CD14-positive monocyte (primary cell): ENCODE measurements around the gene COPS6. TPM values are rescaled to one million over a fixed set of nuclear protein-coding genes. Genes with fewer than 3 reads are reported as not detected.

Experiments used
- DNase-seq, 3 donors: peaks; one replicate each; pipeline ENCODE4 v3.0.0-alpha.2; 2011 to 2022
- H2AFZ ChIP-seq: 2 replicates; pipeline ENCODE4 v1.6.0; 2012; ENCODE audit warnings: mild to moderate bottlenecking, low read depth, low read length, inconsistent platforms; ENCODE audit not compliant: insufficient read depth, poor library complexity, severe bottlenecking
- H3K27ac ChIP-seq, 2 donors: 1 replicate in 1 of 2; 2 replicates in 1 of 2; pipeline ENCODE4 v1.5.1; 2012 to 2013; ENCODE audit warnings: low read length in 2 of 2, control low read depth in 1 of 2, inconsistent platforms in 1 of 2, low read depth in 1 of 2, mild to moderate bottlenecking in 1 of 2
- H3K27me3 ChIP-seq, 2 donors: one replicate each; pipeline versions ENCODE4 v1.6.0 to v1.6.1; 2011 to 2013; ENCODE audit warnings: low read length in 2 of 2; ENCODE audit not compliant: control insufficient read depth in 2 of 2, insufficient read depth in 2 of 2
- H3K36me3 ChIP-seq, 2 donors: replicated peaks in 1 of 2; 1 replicate in 1 of 2; 2 replicates in 1 of 2; pipeline versions ENCODE4 v1.5.1 to v1.6.1; 2012 to 2013; ENCODE audit warnings: low read length in 2 of 2, control low read depth in 1 of 2, inconsistent platforms in 1 of 2, mild to moderate bottlenecking in 1 of 2; ENCODE audit not compliant: insufficient read depth in 2 of 2, control insufficient read depth in 1 of 2
- H3K4me1 ChIP-seq, 2 donors: 1 replicate in 1 of 2; 2 replicates in 1 of 2; pipeline versions ENCODE4 v1.5.1 to v1.6.1; 2012 to 2013; ENCODE audit warnings: low read length in 2 of 2, control low read depth in 1 of 2, inconsistent platforms in 1 of 2, mild to moderate bottlenecking in 1 of 2, moderate library complexity in 1 of 2; ENCODE audit not compliant: insufficient read depth in 2 of 2, control insufficient read depth in 1 of 2
- H3K4me2 ChIP-seq: replicated peaks from 2 replicates; pipeline ENCODE3; 2012; ENCODE audit warnings: low read length, moderate library complexity, mild to moderate bottlenecking; ENCODE audit not compliant: poor library complexity, severe bottlenecking; ENCODE audit errors: extremely low read depth
- H3K4me3 ChIP-seq, 3 experiments: fragments of 200-600 bp in 1 of 3; sonication (generic) in 1 of 3; replicated peaks in 1 of 3; 1 replicate in 2 of 3; 2 replicates in 1 of 3; pipeline ENCODE4 v1.5.1; 2011 to 2013; ENCODE audit warnings: low read length in 3 of 3, mild to moderate bottlenecking in 3 of 3, control low read depth in 2 of 3, low read depth in 2 of 3, inconsistent platforms in 1 of 3, moderate library complexity in 1 of 3
- H3K79me2 ChIP-seq: 2 replicates; pipeline ENCODE4 v1.6.0; 2012; ENCODE audit warnings: mild to moderate bottlenecking, control low read depth, inconsistent platforms, low read length, moderate library complexity; ENCODE audit not compliant: insufficient read depth
- H3K9ac ChIP-seq: 2 replicates; pipeline ENCODE4 v1.6.0; 2017; ENCODE audit warnings: low read length, mild to moderate bottlenecking; ENCODE audit not compliant: insufficient read depth, poor library complexity, severe bottlenecking
- H3K9me3 ChIP-seq, 2 donors: replicated peaks in 1 of 2; 1 replicate in 1 of 2; 2 replicates in 1 of 2; pipeline versions ENCODE4 v1.5.1 to v1.6.1; 2012 to 2013; ENCODE audit warnings: low read length in 2 of 2, control low read depth in 1 of 2; ENCODE audit not compliant: control insufficient read depth in 1 of 2, insufficient read depth in 1 of 2
- H4K20me1 ChIP-seq: 2 replicates; pipeline ENCODE4 v1.6.0; 2012; ENCODE audit warnings: mild to moderate bottlenecking, low read length, control low read depth, moderate library complexity; ENCODE audit not compliant: insufficient read depth
- H3K27ac Mint-ChIP-seq, 7 donors: one replicate each; pipeline ENCODE4 v1.8.0; 2020; ENCODE audit warnings: mild to moderate bottlenecking in 7 of 7, mixed read lengths in 7 of 7, moderate library complexity in 6 of 7, inconsistent platforms in 2 of 7
- H3K27me3 Mint-ChIP-seq, 3 donors: one replicate each; pipeline ENCODE4 v1.8.0; 2021 to 2022; ENCODE audit warnings: low read depth in 3 of 3, mild to moderate bottlenecking in 3 of 3, mixed read lengths in 3 of 3, moderate library complexity in 3 of 3, inconsistent platforms in 1 of 3
- H3K36me3 Mint-ChIP-seq, 2 donors: one replicate each; pipeline ENCODE4 v1.8.0; 2020; ENCODE audit warnings: mixed read lengths in 2 of 2, inconsistent platforms in 1 of 2, mild to moderate bottlenecking in 1 of 2
- H3K4me1 Mint-ChIP-seq: one replicate; pipeline ENCODE4 v1.8.0; 2020; ENCODE audit warnings: mild to moderate bottlenecking, mixed read lengths
- H3K4me3 Mint-ChIP-seq, 2 donors: one replicate each; pipeline ENCODE4 v1.8.0; 2020; ENCODE audit warnings: mild to moderate bottlenecking in 2 of 2, mixed read lengths in 2 of 2, moderate library complexity in 1 of 2
- H3K9me3 Mint-ChIP-seq, 7 donors: one replicate each; pipeline ENCODE4 v1.8.0; 2020 to 2022; ENCODE audit warnings: mixed read lengths in 7 of 7, mild to moderate bottlenecking in 6 of 7, moderate library complexity in 6 of 7, inconsistent platforms in 2 of 7
- WGBS: methylation state at CpG from one replicate; pipeline ENCODE4 v1.1.5; 2013; ENCODE audit warnings: missing lambda C conversion rate; ENCODE audit not compliant: insufficient coverage; 5-methylcytosine and 5-hydroxymethylcytosine counted together
- intact Hi-C, 2 donors: fragments of 100-400 bp; cut with micrococcal nuclease; formaldehyde crosslinking; loops; one replicate each; pipeline versions ENCODE4 v1.15.0 to v1.15.1; 2023
- polyA plus RNA-seq, 3 donors: library from polyadenylated mRNA; depleted of rRNA in 1 of 3; unstranded in 2 of 3; stranded (reverse) in 1 of 3; fragments of 300-500 nt in 2 of 3; fragments of >200 nt in 1 of 3; fragmentation: Illumina TruSeq in 2 of 3; gene quantifications; 1 replicate in 2 of 3; 2 replicates in 1 of 3; pipeline ENCODE4 v1.2.3, GENCODE V29; 2012 to 2021
- TF ChIP-seq, protein P1 (sequence below): fragments of 200-600 bp; IDR thresholded peaks from one replicate; pipeline ENCODE4 v1.8.0; 2022; ENCODE audit warnings: antibody characterized with exemption, mild to moderate bottlenecking

The COPS6 gene
- polyA plus RNA-seq, 3 donors: 77.1 to 119 (median 109) TPM

DNA sequence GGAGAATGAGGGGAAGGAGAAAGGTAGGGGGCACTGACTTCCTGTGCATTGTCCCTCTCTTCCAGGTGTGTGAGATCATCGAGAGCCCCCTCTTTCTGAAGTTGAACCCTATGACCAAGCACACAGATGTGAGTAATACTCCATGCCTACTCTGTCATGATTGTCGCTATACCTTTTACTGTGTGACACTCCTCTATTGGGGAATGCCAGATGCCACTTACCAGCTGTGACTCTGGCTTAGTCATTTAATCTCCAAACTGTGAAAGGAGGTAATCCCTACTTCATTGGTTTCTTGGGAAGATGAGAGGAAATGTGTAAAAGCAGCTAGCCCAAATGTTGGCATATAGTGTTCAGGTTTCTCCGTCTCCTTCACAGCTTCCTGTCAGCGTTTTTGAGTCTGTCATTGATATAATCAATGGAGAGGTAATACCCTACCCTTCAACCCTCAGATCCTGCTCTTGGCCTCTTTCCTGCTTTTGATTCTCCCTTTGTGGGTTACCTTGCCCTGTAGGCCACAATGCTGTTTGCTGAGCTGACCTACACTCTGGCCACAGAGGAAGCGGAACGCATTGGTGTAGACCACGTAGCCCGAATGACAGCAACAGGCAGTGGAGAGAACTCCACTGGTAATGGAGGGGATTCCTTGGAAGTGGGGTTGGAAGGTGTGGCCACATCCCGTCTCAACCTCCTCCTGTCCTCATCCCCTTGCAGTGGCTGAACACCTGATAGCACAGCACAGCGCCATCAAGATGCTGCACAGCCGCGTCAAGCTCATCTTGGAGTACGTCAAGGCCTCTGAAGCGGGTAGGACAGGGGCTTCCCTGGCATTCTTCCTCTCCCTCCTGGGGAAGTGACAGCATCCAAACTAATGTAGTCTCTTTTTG is 2.0 kb downstream of the COPS6 start:
- WGBS: 92% methylated on average over 8 of the region's 14 CpGs
- DNase-seq: no peak
- H3K27ac Mint-ChIP-seq: peak overlapping the region in 3 of 7 donors; percentile 42 to 60 (median 58)

DNA sequence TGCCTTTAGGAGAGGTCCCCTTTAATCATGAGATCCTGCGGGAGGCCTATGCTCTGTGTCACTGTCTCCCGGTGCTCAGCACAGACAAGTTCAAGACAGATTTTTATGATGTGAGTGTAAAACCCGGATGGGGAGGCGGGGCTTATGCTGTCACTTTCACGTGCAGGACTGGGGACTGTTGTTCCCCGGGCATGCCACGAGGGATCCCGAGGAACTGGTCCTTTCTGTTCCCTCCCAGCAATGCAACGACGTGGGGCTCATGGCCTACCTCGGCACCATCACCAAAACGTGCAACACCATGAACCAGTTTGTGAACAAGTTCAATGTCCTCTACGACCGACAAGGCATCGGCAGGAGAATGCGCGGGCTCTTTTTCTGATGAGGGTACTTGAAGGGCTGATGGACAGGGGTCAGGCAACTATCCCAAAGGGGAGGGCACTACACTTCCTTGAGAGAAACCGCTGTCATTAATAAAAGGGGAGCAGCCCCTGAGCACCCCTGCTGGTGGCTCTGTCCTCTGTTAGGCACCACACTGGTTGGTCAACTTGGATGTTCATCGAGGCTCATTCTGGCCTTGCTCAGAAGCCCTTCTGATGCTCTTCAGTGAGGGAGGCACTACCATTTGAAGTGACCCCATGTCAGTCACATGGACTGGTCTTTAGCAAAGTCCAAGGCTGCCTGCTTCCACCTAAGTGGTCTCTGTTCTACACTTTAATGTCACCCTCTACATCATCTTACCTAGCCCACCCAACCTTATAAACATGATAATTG is 2.8 kb downstream of the COPS6 start:
- Mint-ChIP-seq H3K36me3 (peaks cover 61 to 64% of the 10 kb centered on the region in 2 donors), H3K4me1 (peaks cover 13% of the 10 kb centered on the region), H3K9me3 (no peaks in the 10 kb centered on the region), H3K4me3 (no peak overlapping the region), H3K27me3 (peaks cover 0 to 1% (median 0%) of the 10 kb centered on the region in 3 donors), H3K27ac (peak overlapping the region in 3 of 7 donors; percentile 7 to 58 (median 50))
- H3K36me3 ChIP-seq: peaks cover 63 to 65% of the 10 kb centered on the region in 2 donors
- no peak overlapping the region for H3K27ac ChIP-seq
- no peaks in the 10 kb centered on the region for H3K27me3 ChIP-seq
- H3K4me2 ChIP-seq: no peak overlapping the region
- intact Hi-C loops: no loop called here
- DNase-seq: no peak
- no peak overlapping the region for H3K4me3 ChIP-seq
- TF ChIP-seq, protein P1, sequence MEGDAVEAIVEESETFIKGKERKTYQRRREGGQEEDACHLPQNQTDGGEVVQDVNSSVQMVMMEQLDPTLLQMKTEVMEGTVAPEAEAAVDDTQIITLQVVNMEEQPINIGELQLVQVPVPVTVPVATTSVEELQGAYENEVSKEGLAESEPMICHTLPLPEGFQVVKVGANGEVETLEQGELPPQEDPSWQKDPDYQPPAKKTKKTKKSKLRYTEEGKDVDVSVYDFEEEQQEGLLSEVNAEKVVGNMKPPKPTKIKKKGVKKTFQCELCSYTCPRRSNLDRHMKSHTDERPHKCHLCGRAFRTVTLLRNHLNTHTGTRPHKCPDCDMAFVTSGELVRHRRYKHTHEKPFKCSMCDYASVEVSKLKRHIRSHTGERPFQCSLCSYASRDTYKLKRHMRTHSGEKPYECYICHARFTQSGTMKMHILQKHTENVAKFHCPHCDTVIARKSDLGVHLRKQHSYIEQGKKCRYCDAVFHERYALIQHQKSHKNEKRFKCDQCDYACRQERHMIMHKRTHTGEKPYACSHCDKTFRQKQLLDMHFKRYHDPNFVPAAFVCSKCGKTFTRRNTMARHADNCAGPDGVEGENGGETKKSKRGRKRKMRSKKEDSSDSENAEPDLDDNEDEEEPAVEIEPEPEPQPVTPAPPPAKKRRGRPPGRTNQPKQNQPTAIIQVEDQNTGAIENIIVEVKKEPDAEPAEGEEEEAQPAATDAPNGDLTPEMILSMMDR: no peak
- 84% methylated on average over 14 of the region's 19 CpGs for WGBS
- H3K79me2 ChIP-seq: peaks cover 16% of the 10 kb centered on the region
- no peak overlapping the region for H2AFZ ChIP-seq
- H3K9ac ChIP-seq: no peak overlapping the region
- H3K9me3 ChIP-seq: no peaks in the 10 kb centered on the region
- peaks cover 14 to 20% of the 10 kb centered on the region in 2 donors for H3K4me1 ChIP-seq
- H4K20me1 ChIP-seq: no peaks in the 10 kb centered on the region

More for the DNA sequence above, 2.0 kb downstream of the COPS6 start:
- intact Hi-C loops: no loop called here
- peaks cover 55 to 56% of the 10 kb centered on the region in 2 donors for H3K36me3 Mint-ChIP-seq
- H3K9me3 Mint-ChIP-seq: no peaks in the 10 kb centered on the region
- TF ChIP-seq, protein P1: no peak
- peaks cover 12% of the 10 kb centered on the region for H3K79me2 ChIP-seq
- no peak overlapping the region for H3K27ac ChIP-seq
- H3K9me3 ChIP-seq: no peaks in the 10 kb centered on the region
- H3K4me1 Mint-ChIP-seq: peaks cover 18% of the 10 kb centered on the region
- peaks cover 17 to 28% of the 10 kb centered on the region in 2 donors for H3K4me1 ChIP-seq
- no peaks in the 10 kb centered on the region for H4K20me1 ChIP-seq
- H3K9ac ChIP-seq: no peak overlapping the region
- H3K4me2 ChIP-seq: no peak overlapping the region
- no peak overlapping the region for H3K4me3 Mint-ChIP-seq
- H3K36me3 ChIP-seq: peaks cover 55 to 56% of the 10 kb centered on the region in 2 donors
- H3K4me3 ChIP-seq: no peak overlapping the region
- no peak overlapping the region for H2AFZ ChIP-seq
- H3K27me3 Mint-ChIP-seq: peaks cover 0 to 4% (median 1%) of the 10 kb centered on the region in 3 donors
- no peaks in the 10 kb centered on the region for H3K27me3 ChIP-seq
